ENCODE data around the gene DGAT2.

The DGAT2 gene

GRCh38 chr11:75815345-75816168 lies 47.0 kb downstream of the DGAT2 start:
- H3K27ac ChIP-seq (ENCODE audit: low read depth, low read length) = no peak overlapping the region
- H3K36me3 ChIP-seq (ENCODE audit: control insufficient read depth, insufficient read depth, low read length) = no peaks in the 10 kb centered on the region
- peaks cover 3% of the 10 kb centered on the region; the same call in 1 of the 2 replicates for H3K27me3 ChIP-seq (ENCODE audit: control insufficient read depth, insufficient read depth, low read length)
- peak overlapping the region; percentile 76 for H3K9ac ChIP-seq (ENCODE audit: low read length)
- H3K9me3 ChIP-seq (ENCODE audit: control insufficient read depth, insufficient read depth, low read depth, low read length) = no peaks in the 10 kb centered on the region
- peaks cover 32% of the 10 kb centered on the region for H3K4me1 ChIP-seq (ENCODE audit: control insufficient read depth, insufficient read depth, low read length)
- H3K4me3 ChIP-seq (ENCODE audit: low read depth, low read length) = peak overlapping the region; percentile 98

- no peak overlapping the region for H3K9ac ChIP-seq (ENCODE audit: low read length)
- peaks cover 32% of the 10 kb centered on the region for H3K4me1 ChIP-seq (ENCODE audit: control insufficient read depth, insufficient read depth, low read length)
- H3K27ac ChIP-seq (ENCODE audit: low read depth, low read length) = no peak overlapping the region
Observed at GRCh38 chr11:75816561-75817239, 48.1 kb downstream of the DGAT2 start.

GRCh38 chr11:75820645-75821044 lies 52.1 kb downstream of the DGAT2 start:
- Histone ChIP-seq H3K9ac (ENCODE audit: low read length) (no peak overlapping the region), H3K4me3 (ENCODE audit: low read depth, low read length) (no peak overlapping the region), H3K27ac (ENCODE audit: low read depth, low read length) (no peak overlapping the region), H3K4me1 (ENCODE audit: control insufficient read depth, insufficient read depth, low read length) (peaks cover 12% of the 10 kb centered on the region), H3K27me3 (ENCODE audit: control insufficient read depth, insufficient read depth, low read length) (peaks cover 3% of the 10 kb centered on the region; the same call in 1 of the 2 replicates), H3K9me3 (ENCODE audit: control insufficient read depth, insufficient read depth, low read depth, low read length) (no peaks in the 10 kb centered on the region), H3K36me3 (ENCODE audit: control insufficient read depth, insufficient read depth, low read length) (no peaks in the 10 kb centered on the region)

More at GRCh38 chr11:75816561-75817239, 48.1 kb downstream of the DGAT2 start:
- Histone ChIP-seq H3K9me3 (ENCODE audit: control insufficient read depth, insufficient read depth, low read depth, low read length) (no peaks in the 10 kb centered on the region), H3K36me3 (ENCODE audit: control insufficient read depth, insufficient read depth, low read length) (no peaks in the 10 kb centered on the region), H3K27me3 (ENCODE audit: control insufficient read depth, insufficient read depth, low read length) (peaks cover 3% of the 10 kb centered on the region; the same call in 1 of the 2 replicates), H3K4me3 (ENCODE audit: low read depth, low read length) (peak overlapping the region; percentile 98)

- Histone ChIP-seq H3K27ac (ENCODE audit: low read depth, low read length) (no peak overlapping the region), H3K9ac (ENCODE audit: low read length) (no peak overlapping the region), H3K4me1 (ENCODE audit: control insufficient read depth, insufficient read depth, low read length) (peaks cover 9% of the 10 kb centered on the region)
Observed at GRCh38 chr11:75821202-75821601, 52.6 kb downstream of the DGAT2 start.

GRCh38 chr11:75822541-75822940 lies 54.0 kb downstream of the DGAT2 start:
- H3K27me3 ChIP-seq (ENCODE audit: control insufficient read depth, insufficient read depth, low read length) = no peaks in the 10 kb centered on the region
- no peaks in the 10 kb centered on the region for H3K9me3 ChIP-seq (ENCODE audit: control insufficient read depth, insufficient read depth, low read depth, low read length)
- no peaks in the 10 kb centered on the region for H3K36me3 ChIP-seq (ENCODE audit: control insufficient read depth, insufficient read depth, low read length)
- no peak overlapping the region for H3K4me3 ChIP-seq (ENCODE audit: low read depth, low read length)
- H3K27ac ChIP-seq (ENCODE audit: low read depth, low read length) = no peak overlapping the region
- no peak overlapping the region for H3K9ac ChIP-seq (ENCODE audit: low read length)
- no peaks in the 10 kb centered on the region for H3K4me1 ChIP-seq (ENCODE audit: control insufficient read depth, insufficient read depth, low read length)

More at GRCh38 chr11:75821202-75821601, 52.6 kb downstream of the DGAT2 start:
- no peaks in the 10 kb centered on the region for H3K9me3 ChIP-seq (ENCODE audit: control insufficient read depth, insufficient read depth, low read depth, low read length)
- H3K4me3 ChIP-seq (ENCODE audit: low read depth, low read length) = no peak overlapping the region
- no peaks in the 10 kb centered on the region for H3K36me3 ChIP-seq (ENCODE audit: control insufficient read depth, insufficient read depth, low read length)
- H3K27me3 ChIP-seq (ENCODE audit: control insufficient read depth, insufficient read depth, low read length) = no peaks in the 10 kb centered on the region

- no peaks in the 10 kb centered on the region for H3K4me1 ChIP-seq (ENCODE audit: control insufficient read depth, insufficient read depth, low read length)
- no peak overlapping the region for H3K4me3 ChIP-seq (ENCODE audit: low read depth, low read length)
- no peaks in the 10 kb centered on the region for H3K9me3 ChIP-seq (ENCODE audit: control insufficient read depth, insufficient read depth, low read depth, low read length)
- no peak overlapping the region for H3K27ac ChIP-seq (ENCODE audit: low read depth, low read length)
- no peaks in the 10 kb centered on the region for H3K36me3 ChIP-seq (ENCODE audit: control insufficient read depth, insufficient read depth, low read length)
- no peaks in the 10 kb centered on the region for H3K27me3 ChIP-seq (ENCODE audit: control insufficient read depth, insufficient read depth, low read length)
- no peak overlapping the region for H3K9ac ChIP-seq (ENCODE audit: low read length)
Observed at GRCh38 chr11:75823415-75823814, 54.8 kb downstream of the DGAT2 start.

- Histone ChIP-seq H3K36me3 (ENCODE audit: control insufficient read depth, insufficient read depth, low read length) (no peaks in the 10 kb centered on the region), H3K27ac (ENCODE audit: low read depth, low read length) (no peak overlapping the region), H3K9me3 (ENCODE audit: control insufficient read depth, insufficient read depth, low read depth, low read length) (no peaks in the 10 kb centered on the region), H3K27me3 (ENCODE audit: control insufficient read depth, insufficient read depth, low read length) (no peaks in the 10 kb centered on the region), H3K4me3 (ENCODE audit: low read depth, low read length) (no peak overlapping the region), H3K9ac (ENCODE audit: low read length) (no peak overlapping the region), H3K4me1 (ENCODE audit: control insufficient read depth, insufficient read depth, low read length) (no peaks in the 10 kb centered on the region)
Observed at GRCh38 chr11:75823946-75824345, 55.4 kb downstream of the DGAT2 start.

GRCh38 chr11:75826461-75827230 lies 58.1 kb downstream of the DGAT2 start:
- H3K36me3 ChIP-seq (ENCODE audit: control insufficient read depth, insufficient read depth, low read length) = no peaks in the 10 kb centered on the region
- no peak overlapping the region for H3K4me3 ChIP-seq (ENCODE audit: low read depth, low read length)
- H3K4me1 ChIP-seq (ENCODE audit: control insufficient read depth, insufficient read depth, low read length) = no peaks in the 10 kb centered on the region
- H3K9ac ChIP-seq (ENCODE audit: low read length) = no peak overlapping the region
- H3K27ac ChIP-seq (ENCODE audit: low read depth, low read length) = no peak overlapping the region
- H3K27me3 ChIP-seq (ENCODE audit: control insufficient read depth, insufficient read depth, low read length) = no peaks in the 10 kb centered on the region
- no peaks in the 10 kb centered on the region for H3K9me3 ChIP-seq (ENCODE audit: control insufficient read depth, insufficient read depth, low read depth, low read length)

- Histone ChIP-seq H3K9ac (ENCODE audit: low read length) (no peak overlapping the region), H3K36me3 (ENCODE audit: control insufficient read depth, insufficient read depth, low read length) (no peaks in the 10 kb centered on the region), H3K27me3 (ENCODE audit: control insufficient read depth, insufficient read depth, low read length) (no peaks in the 10 kb centered on the region), H3K4me3 (ENCODE audit: low read depth, low read length) (no peak overlapping the region), H3K4me1 (ENCODE audit: control insufficient read depth, insufficient read depth, low read length) (no peaks in the 10 kb centered on the region), H3K9me3 (ENCODE audit: control insufficient read depth, insufficient read depth, low read depth, low read length) (peaks cover under 1% of the 10 kb centered on the region; the same call in 1 of the 2 replicates), H3K27ac (ENCODE audit: low read depth, low read length) (no peak overlapping the region)
Observed at GRCh38 chr11:75827562-75827961, 59.0 kb downstream of the DGAT2 start.

GRCh38 chr11:75831915-75832502 lies 63.4 kb downstream of the DGAT2 start:
- Histone ChIP-seq H3K4me1 (ENCODE audit: control insufficient read depth, insufficient read depth, low read length) (no peaks in the 10 kb centered on the region), H3K27me3 (ENCODE audit: control insufficient read depth, insufficient read depth, low read length) (no peaks in the 10 kb centered on the region), H3K36me3 (ENCODE audit: control insufficient read depth, insufficient read depth, low read length) (no peaks in the 10 kb centered on the region), H3K27ac (ENCODE audit: low read depth, low read length) (no peak overlapping the region), H3K9me3 (ENCODE audit: control insufficient read depth, insufficient read depth, low read depth, low read length) (peaks cover 3% of the 10 kb centered on the region; the same call in 1 of the 2 replicates), H3K9ac (ENCODE audit: low read length) (no peak overlapping the region), H3K4me3 (ENCODE audit: low read depth, low read length) (no peak overlapping the region)

Measured in HUES6 (cell line).